HG02981 (cell line): ENCODE measurements around the gene FAM168A.
"Not testable (repeated sequence)": the region's sequence is repeated elsewhere in the genome, so short reads cannot be mapped to it uniquely, and the experiment has no call there.

Experiments
- ATAC-seq: cut with Tn5 transposase; IDR thresholded peaks from one replicate; pipeline ENCODE4 v1.9.1; 2021; ENCODE audit warnings: mild to moderate bottlenecking, moderate library complexity; ENCODE audit not compliant: unreplicated experiment

FAM168A gene

GRCh38 chr11:73475549-73476095 is 122.3 kb downstream of the FAM168A start:
- ATAC-seq = no peak

GRCh38 chr11:73473252-73473651 is 124.7 kb downstream of the FAM168A start:
- no peak for ATAC-seq

- not testable (repeated sequence) for ATAC-seq
Measured at GRCh38 chr11:73470036-73470612, 127.8 kb downstream of the FAM168A start.

- no peak for ATAC-seq
Measured at GRCh38 chr11:73469401-73469800, 128.5 kb downstream of the FAM168A start.

GRCh38 chr11:73468590-73469161 is 129.2 kb downstream of the FAM168A start:
- no peak for ATAC-seq

- no peak for ATAC-seq
Measured at GRCh38 chr11:73467505-73467904, 130.4 kb downstream of the FAM168A start.

GRCh38 chr11:73466643-73467042 is 131.3 kb downstream of the FAM168A start:
- ATAC-seq = no peak

- no peak for ATAC-seq
Measured at GRCh38 chr11:73465871-73466270, 132.0 kb downstream of the FAM168A start.

GRCh38 chr11:73465023-73465675 is 132.8 kb downstream of the FAM168A start:
- no peak for ATAC-seq

GRCh38 chr11:73464347-73464746 is 133.6 kb downstream of the FAM168A start:
- no peak for ATAC-seq

GRCh38 chr11:73463359-73463758 is 134.6 kb downstream of the FAM168A start:
- no peak for ATAC-seq

- no peak for ATAC-seq
Measured at GRCh38 chr11:73461964-73462363, 135.9 kb downstream of the FAM168A start.

GRCh38 chr11:73461335-73461840 is 136.5 kb downstream of the FAM168A start:
- no peak for ATAC-seq

GRCh38 chr11:73458201-73458600 is 139.7 kb downstream of the FAM168A start:
- ATAC-seq = no peak

GRCh38 chr11:73454987-73455386 is 142.9 kb downstream of the FAM168A start:
- ATAC-seq = no peak

GRCh38 chr11:73453562-73453961 is 144.3 kb downstream of the FAM168A start:
- no peak for ATAC-seq

- ATAC-seq = no peak
Measured at GRCh38 chr11:73452726-73453125, 145.2 kb downstream of the FAM168A start.

- ATAC-seq = no peak
Measured at GRCh38 chr11:73451896-73452295, 146.0 kb downstream of the FAM168A start.

GRCh38 chr11:73446766-73447165 is 151.1 kb downstream of the FAM168A start:
- no peak for ATAC-seq

GRCh38 chr11:73445980-73446379 is 151.9 kb downstream of the FAM168A start:
- no peak for ATAC-seq

- no peak for ATAC-seq
Measured at GRCh38 chr11:73439002-73439843, 158.7 kb downstream of the FAM168A start.
